ENCODE measurements around the gene COL4A1.

DNA sequence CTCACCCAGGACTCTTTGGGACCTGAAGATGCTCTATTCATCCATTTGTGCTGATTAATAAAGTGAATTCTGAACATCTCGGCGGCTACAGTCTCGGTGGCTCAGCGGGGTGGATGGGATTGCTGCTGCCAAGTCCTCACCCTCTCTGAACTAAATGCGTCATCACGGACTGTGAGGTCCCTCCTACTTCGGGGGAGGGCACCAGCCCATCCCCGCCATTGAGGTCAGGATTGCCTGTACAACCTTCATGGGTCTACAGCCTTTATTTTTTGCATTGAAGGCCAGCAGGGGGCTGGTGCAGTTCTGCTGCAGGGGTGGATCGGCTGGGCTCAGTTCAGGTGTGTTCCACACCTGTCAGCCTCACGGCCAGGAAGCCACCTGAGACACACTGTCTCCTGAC lies 181.8 kb downstream of the COL4A1 start:
- TF ChIP-seq, protein P1, sequence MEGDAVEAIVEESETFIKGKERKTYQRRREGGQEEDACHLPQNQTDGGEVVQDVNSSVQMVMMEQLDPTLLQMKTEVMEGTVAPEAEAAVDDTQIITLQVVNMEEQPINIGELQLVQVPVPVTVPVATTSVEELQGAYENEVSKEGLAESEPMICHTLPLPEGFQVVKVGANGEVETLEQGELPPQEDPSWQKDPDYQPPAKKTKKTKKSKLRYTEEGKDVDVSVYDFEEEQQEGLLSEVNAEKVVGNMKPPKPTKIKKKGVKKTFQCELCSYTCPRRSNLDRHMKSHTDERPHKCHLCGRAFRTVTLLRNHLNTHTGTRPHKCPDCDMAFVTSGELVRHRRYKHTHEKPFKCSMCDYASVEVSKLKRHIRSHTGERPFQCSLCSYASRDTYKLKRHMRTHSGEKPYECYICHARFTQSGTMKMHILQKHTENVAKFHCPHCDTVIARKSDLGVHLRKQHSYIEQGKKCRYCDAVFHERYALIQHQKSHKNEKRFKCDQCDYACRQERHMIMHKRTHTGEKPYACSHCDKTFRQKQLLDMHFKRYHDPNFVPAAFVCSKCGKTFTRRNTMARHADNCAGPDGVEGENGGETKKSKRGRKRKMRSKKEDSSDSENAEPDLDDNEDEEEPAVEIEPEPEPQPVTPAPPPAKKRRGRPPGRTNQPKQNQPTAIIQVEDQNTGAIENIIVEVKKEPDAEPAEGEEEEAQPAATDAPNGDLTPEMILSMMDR (IDR thresholded peaks at IDR 0.05): no peak
- TF ChIP-seq POLR2AphosphoS5 (IDR thresholded peaks at IDR 0.05): no peak

All from gastroesophageal sphincter (tissue), 3 donors.